Hair follicular keratinocyte (primary cell): Measurements from ENCODE around the gene TMSB4Y. TPM values are rescaled to one million over a fixed set of nuclear protein-coding genes. Genes with fewer than 3 reads are reported as not detected.

Experiments
- total RNA-seq: library from RNA; depleted of rRNA; stranded (reverse); fragments of >200 nt; gene quantifications from 2 replicates; pipeline ENCODE4 v1.2.3, GENCODE V29; 2015

The TMSB4Y gene
- 0.08 and 1.2 TPM in 2 replicates for total RNA-seq

GRCh38 chrY:13703568-13703968, at the start of gene TMSB4Y:
Gene TMSB4Y (plus strand): TSS chrY:13703899.

Other genes starting within 250 kb of the TMSB4Y start
- 5.3 and 6.2 TPM in 2 replicates for gene UTY, start 223.9 kb upstream of the TMSB4Y start, total RNA-seq